HG03280 (cell line): ENCODE results near the gene IARS1.

Experiments used
- ATAC-seq: cut with Tn5 transposase; IDR thresholded peaks from one replicate; pipeline ENCODE4 v1.9.1; 2021; ENCODE audit warnings: mild to moderate bottlenecking, moderate library complexity; ENCODE audit not compliant: unreplicated experiment

The IARS1 gene

GRCh38 chr9:92247296-92247695 is 46.2 kb downstream of the IARS1 start:
- ATAC-seq = no peak

- no peak for ATAC-seq
Observed at GRCh38 chr9:92245005-92245797, 48.3 kb downstream of the IARS1 start.
